Left forelimb (tissue), 1 donor: ENCODE results near the gene OR10G8.

Source experiments
- DNase-seq: peaks from one replicate; pipeline ENCODE4 v3.0.0-alpha.2; 2018; ENCODE audit warnings: low spot score

Gene OR10G8

GRCh38 chr11:124077266-124077665, 50.7 kb downstream of the OR10G8 start:
- DNase-seq = no peak

- DNase-seq = no peak
Observed at GRCh38 chr11:124078591-124078990, 52.0 kb downstream of the OR10G8 start.

- no peak for DNase-seq
Observed at GRCh38 chr11:124079631-124080326, 53.2 kb downstream of the OR10G8 start.
